C4-2B (cell line): ENCODE measurements around the gene TLE7.

Experiments
- H3K27ac ChIP-seq: fragments of 450-650 bp; 2 replicates; pipeline ENCODE4 v1.5.1; 2017
- CTCF ChIP-seq: fragments of 450-650 bp; conservative IDR thresholded peaks from 2 replicates; pipeline ENCODE4 v1.5.1; 2017; ENCODE audit warnings: mild to moderate bottlenecking
- ZFX ChIP-seq: fragments of 450-650 bp; IDR thresholded peaks from 2 replicates; pipeline ENCODE4 v1.6.1; 2017

The TLE7 gene

GRCh38 chr16:71414038-71414437 lies 27.8 kb downstream of the TLE7 start:
- TF ChIP-seq ZFX (no peak), CTCF (no peak)

GRCh38 chr16:71413341-71413740 lies 28.5 kb downstream of the TLE7 start:
- TF ChIP-seq ZFX (no peak), CTCF (no peak)
- no peak overlapping the region for H3K27ac ChIP-seq

More at GRCh38 chr16:71414038-71414437, 27.8 kb downstream of the TLE7 start:
- H3K27ac ChIP-seq = no peak overlapping the region

DNA sequence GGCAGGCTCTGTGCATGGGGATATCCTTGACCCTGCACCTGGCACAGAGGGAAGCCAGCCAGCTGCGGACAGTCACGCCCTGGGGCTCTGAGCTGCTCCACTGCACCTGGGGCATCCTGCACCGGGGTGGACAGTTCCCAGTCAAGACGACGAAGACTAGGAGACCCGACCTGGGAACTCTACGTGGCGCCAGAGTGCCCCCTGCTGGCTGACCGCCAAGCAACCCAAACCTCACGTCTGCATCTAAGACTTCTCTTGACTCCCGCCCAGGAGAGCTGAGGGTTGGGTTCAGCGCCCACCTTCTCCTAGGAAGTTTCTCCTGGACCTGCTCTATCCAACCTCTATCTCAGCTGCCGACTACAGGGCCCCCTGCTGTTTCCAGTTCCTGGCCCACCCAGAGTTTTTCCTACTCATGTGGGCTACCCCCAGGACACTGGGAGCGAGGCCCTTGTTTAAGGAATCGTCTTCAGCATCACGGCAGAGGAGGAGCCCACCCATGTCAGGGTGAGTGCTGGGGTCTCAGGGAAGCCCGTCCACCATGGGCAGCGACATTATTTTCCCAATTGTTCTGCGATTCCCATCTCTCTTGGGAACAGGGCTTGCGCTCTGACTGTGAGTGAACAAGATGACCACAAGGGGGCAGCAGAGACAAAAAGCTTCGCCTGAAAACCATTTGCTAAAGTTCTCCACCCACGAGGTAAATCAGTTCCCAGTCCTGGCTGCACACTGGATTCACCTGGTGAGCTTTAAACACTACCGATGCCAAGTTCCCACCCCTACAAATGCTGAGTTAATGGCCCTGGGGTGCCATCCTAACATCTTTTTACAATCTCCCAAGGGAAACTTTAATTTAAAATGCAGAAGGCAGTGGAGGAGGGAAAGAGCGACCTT lies 29.3 kb downstream of the TLE7 start:
- no peak for TF ChIP-seq ZFX
- TF ChIP-seq CTCF = peak; percentile 90
- no peak overlapping the region for H3K27ac ChIP-seq

GRCh38 chr16:71410146-71410545 lies 31.7 kb downstream of the TLE7 start:
- no peak for TF ChIP-seq ZFX
- H3K27ac ChIP-seq = no peak overlapping the region

GRCh38 chr16:71409011-71409775 lies 32.7 kb downstream of the TLE7 start:
- H3K27ac ChIP-seq = no peak overlapping the region
- TF ChIP-seq ZFX = no peak
- TF ChIP-seq CTCF = no peak

GRCh38 chr16:71408536-71408935 lies 33.3 kb downstream of the TLE7 start:
- no peak for TF ChIP-seq CTCF
- H3K27ac ChIP-seq = no peak overlapping the region

- H3K27ac ChIP-seq = no peak overlapping the region
- no peak for TF ChIP-seq ZFX
- TF ChIP-seq CTCF = no peak
Measured at GRCh38 chr16:71407731-71408130, 34.1 kb downstream of the TLE7 start.
